Osteocyte (in vitro differentiated cells): Measurements from ENCODE around the gene COPG1. TPM values are rescaled to one million over a fixed set of nuclear protein-coding genes. Genes with fewer than 3 reads are reported as not detected.

Experiments used
- DNase-seq: peaks from one replicate; pipeline ENCODE4 v3.0.0; 2021; ENCODE audit warnings: mixed read lengths; ENCODE audit not compliant: unreplicated experiment; ENCODE audit errors: extremely low spot score
- H3K27ac Mint-ChIP-seq: one replicate; pipeline ENCODE4 v1.8.0; 2021; ENCODE audit warnings: mild to moderate bottlenecking, mixed read lengths; ENCODE audit not compliant: unreplicated experiment
- H3K27me3 Mint-ChIP-seq: one replicate; pipeline ENCODE4 v1.8.0; 2021; ENCODE audit warnings: mixed read lengths; ENCODE audit not compliant: unreplicated experiment
- H3K36me3 Mint-ChIP-seq: one replicate; pipeline ENCODE4 v1.8.0; 2021; ENCODE audit warnings: mixed read lengths; ENCODE audit not compliant: unreplicated experiment
- H3K4me1 Mint-ChIP-seq: one replicate; pipeline ENCODE4 v1.8.0; 2021; ENCODE audit warnings: mixed read lengths; ENCODE audit not compliant: unreplicated experiment
- H3K4me3 Mint-ChIP-seq: one replicate; pipeline ENCODE4 v1.8.0; 2021; ENCODE audit warnings: mild to moderate bottlenecking, moderate library complexity, mixed read lengths; ENCODE audit not compliant: unreplicated experiment
- H3K9me3 Mint-ChIP-seq: one replicate; pipeline ENCODE4 v1.8.0; 2021; ENCODE audit warnings: mixed read lengths; ENCODE audit not compliant: unreplicated experiment
- total RNA-seq: library from RNA; stranded (reverse); gene quantifications from 2 replicates; pipeline ENCODE4 v1.2.1, GENCODE V29; 2021
- TF ChIP-seq, protein P1 (sequence below): fragments of 200-600 bp; sonication (generic); IDR thresholded peaks from 2 replicates; pipeline ENCODE4 v1.5.0; 2021; ENCODE audit warnings: antibody characterized with exemption, mild to moderate bottlenecking, moderate library complexity

Gene COPG1
- total RNA-seq, 1 donor from 2014 or later = 249 TPM

DNA sequence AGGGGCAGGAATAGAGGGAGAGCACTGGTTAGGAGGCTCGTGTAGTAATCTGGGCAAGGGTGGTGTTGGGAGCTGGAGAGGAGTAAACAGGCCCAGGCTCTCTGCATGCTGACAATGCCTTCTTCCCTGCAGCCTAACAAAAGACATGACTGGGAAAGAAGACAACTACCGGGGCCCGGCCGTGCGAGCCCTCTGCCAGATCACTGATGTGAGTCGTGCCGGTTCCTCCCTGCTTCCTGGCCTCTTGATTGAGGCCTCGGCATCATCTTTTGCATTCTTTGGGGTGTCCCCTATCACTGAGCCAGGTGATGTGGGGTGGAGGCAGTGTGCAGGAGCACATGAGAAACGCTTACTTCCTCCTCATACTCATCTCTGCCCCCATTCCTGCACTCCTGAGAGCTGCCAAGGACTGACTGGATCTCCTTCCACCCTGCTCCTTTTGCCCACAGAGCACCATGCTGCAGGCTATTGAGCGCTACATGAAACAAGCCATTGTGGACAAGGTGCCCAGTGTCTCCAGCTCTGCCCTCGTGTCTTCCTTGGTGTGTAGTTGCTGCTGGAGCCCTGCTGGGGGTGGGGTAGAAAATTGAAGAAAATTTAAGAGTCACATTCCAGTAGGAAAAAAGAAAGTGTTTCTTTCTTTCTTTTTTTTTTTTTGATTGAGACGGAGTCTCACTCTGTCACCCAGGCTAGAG, 5.3 kb downstream of the COPG1 start:
- Mint-ChIP-seq H3K9me3 (no peaks in the 10 kb centered on the region), H3K4me3 (no peak overlapping the region), H3K27ac (no peak overlapping the region), H3K27me3 (no peaks in the 10 kb centered on the region), H3K36me3 (peaks cover 60% of the 10 kb centered on the region), H3K4me1 (peaks cover 12% of the 10 kb centered on the region)
- TF ChIP-seq, protein P1, sequence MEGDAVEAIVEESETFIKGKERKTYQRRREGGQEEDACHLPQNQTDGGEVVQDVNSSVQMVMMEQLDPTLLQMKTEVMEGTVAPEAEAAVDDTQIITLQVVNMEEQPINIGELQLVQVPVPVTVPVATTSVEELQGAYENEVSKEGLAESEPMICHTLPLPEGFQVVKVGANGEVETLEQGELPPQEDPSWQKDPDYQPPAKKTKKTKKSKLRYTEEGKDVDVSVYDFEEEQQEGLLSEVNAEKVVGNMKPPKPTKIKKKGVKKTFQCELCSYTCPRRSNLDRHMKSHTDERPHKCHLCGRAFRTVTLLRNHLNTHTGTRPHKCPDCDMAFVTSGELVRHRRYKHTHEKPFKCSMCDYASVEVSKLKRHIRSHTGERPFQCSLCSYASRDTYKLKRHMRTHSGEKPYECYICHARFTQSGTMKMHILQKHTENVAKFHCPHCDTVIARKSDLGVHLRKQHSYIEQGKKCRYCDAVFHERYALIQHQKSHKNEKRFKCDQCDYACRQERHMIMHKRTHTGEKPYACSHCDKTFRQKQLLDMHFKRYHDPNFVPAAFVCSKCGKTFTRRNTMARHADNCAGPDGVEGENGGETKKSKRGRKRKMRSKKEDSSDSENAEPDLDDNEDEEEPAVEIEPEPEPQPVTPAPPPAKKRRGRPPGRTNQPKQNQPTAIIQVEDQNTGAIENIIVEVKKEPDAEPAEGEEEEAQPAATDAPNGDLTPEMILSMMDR = no peak
- no peak for DNase-seq

DNA sequence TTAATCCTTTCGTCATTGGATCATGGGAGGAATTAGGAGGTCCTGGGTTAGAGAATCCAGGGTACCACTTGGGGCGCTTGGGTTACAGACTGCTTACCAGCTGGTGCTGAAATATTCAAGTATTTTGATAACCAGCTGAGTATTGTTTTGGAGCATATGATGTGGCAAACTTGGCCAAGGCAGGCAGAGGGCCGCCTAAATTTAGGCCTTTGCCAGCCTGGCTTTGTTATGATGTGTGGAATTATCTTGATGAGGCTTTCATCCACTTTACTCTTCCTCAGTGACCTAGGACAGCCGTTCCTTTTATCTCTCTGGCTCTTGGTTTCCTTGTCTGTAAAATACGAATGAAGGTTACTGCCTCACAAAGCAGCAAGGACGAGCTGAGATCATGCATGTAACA, 6.9 kb downstream of the COPG1 start:
- Mint-ChIP-seq H3K27ac (no peak overlapping the region), H3K4me1 (peaks cover 4% of the 10 kb centered on the region), H3K4me3 (no peak overlapping the region), H3K9me3 (no peaks in the 10 kb centered on the region), H3K27me3 (no peaks in the 10 kb centered on the region), H3K36me3 (peaks cover 68% of the 10 kb centered on the region)
- TF ChIP-seq, protein P1 = no peak
- DNase-seq = no peak

DNA sequence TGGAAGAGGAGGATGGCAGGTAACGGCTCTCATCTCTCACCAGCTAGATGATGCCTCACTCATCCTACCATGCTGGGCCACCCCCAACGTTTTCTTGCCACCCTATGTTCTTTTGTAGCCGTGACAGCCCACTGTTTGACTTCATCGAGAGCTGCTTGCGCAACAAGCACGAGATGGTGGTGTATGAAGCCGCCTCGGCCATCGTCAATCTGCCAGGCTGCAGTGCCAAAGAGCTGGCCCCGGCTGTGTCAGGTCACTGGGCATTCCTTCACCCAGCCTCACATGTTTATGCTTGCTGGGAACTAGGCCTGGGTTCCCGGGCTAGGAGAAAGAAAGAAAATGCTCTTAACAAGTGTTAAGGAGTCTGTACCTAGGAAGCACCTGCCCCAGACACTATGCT, 8.2 kb downstream of the COPG1 start:
- Mint-ChIP-seq H3K9me3 (no peaks in the 10 kb centered on the region), H3K27me3 (no peaks in the 10 kb centered on the region), H3K4me1 (no peaks in the 10 kb centered on the region), H3K36me3 (peaks cover 69% of the 10 kb centered on the region), H3K4me3 (no peak overlapping the region), H3K27ac (no peak overlapping the region)
- TF ChIP-seq, protein P1 = no peak
- no peak for DNase-seq

DNA sequence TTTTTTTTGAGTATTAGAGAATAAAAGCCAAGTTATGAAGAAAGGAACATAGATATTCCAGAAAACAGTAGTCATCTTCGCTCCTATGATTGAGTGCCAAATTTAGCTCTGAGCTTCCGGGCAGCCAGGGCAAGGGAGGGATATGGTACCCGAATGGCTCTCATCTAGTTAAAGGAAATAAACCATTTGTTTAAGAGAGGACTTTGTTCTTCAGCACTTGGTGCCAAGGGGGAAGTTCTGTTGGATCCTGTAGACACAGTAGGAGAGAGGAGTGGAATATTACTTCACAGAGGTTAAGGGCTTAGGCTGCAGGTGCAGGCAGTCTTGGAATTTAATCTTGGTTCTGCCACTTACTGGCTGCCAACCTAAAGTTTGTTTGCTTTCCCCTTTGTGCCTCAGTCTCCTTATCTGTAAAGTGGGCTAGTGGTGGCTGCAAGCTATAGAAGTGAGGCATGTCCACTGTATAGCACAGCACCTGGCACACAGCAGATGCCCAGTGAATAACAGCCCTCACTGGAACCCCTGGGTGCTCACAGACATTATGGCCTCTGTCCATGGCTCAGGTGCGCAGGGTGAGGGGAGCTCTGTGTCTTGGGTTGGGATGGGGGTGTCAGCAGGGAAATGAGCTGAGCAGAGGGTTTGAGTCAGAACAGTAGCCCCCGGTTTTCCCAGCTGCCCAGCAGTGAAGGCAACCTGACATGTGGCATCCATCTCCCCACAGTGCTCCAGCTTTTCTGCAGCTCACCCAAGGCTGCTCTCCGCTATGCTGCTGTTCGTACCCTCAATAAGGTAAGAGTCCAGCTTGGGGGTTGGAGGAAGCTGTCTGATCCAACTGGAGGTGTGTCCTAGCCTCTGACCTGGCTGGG, 10.4 kb downstream of the COPG1 start:
- Mint-ChIP-seq H3K9me3 (no peaks in the 10 kb centered on the region), H3K36me3 (peaks cover 68% of the 10 kb centered on the region), H3K27ac (no peak overlapping the region), H3K4me1 (no peaks in the 10 kb centered on the region), H3K4me3 (no peak overlapping the region), H3K27me3 (no peaks in the 10 kb centered on the region)
- TF ChIP-seq, protein P1 = no peak
- no peak for DNase-seq

DNA sequence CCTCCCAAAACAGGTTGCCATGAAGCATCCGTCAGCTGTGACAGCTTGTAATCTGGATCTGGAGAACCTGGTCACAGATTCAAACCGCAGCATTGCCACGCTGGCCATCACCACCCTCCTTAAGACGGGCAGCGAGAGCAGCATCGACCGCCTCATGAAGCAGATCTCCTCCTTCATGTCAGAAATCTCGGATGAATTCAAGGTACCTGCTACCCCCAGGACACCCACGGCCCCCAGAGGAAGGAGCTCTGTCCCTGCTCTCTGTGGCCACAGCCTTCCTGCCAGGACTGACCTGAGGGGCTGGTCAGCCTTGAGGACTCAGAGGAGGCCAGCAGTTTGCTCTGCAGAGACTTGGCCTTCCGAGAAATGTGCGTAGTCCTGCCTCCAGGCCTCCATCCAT, 11.2 kb downstream of the COPG1 start:
- H3K27me3 Mint-ChIP-seq = no peaks in the 10 kb centered on the region
- no peak overlapping the region for H3K4me3 Mint-ChIP-seq
- TF ChIP-seq, protein P1 = no peak
- H3K36me3 Mint-ChIP-seq = peaks cover 65% of the 10 kb centered on the region
- H3K4me1 Mint-ChIP-seq = no peaks in the 10 kb centered on the region
- H3K9me3 Mint-ChIP-seq = no peaks in the 10 kb centered on the region
- no peak for DNase-seq
- no peak overlapping the region for H3K27ac Mint-ChIP-seq
